Stimulated activated naive CD4-positive, alpha-beta T cell treated with Interleukin-2 at 50 U/mL for 16 hours (primary cell): ENCODE data around the gene IQCC.
A peak's percentile ranks its signal among the peaks of the same experiment; 100 is the strongest.
"Not testable (repeated sequence)": the region's sequence is repeated elsewhere in the genome, so short reads cannot be mapped to it uniquely, and the experiment has no call there.

Source experiments
- DNase-seq: peaks from one replicate; lab custom pipeline; 2025; lab: John Stamatoyannopoulos, UW

Gene IQCC

GRCh38 chr1:32205401-32206370, at the start of gene IQCC:
IQCC (plus strand) TSS chr1:32205671; CDS start chr1:32205682, 11 bp downstream.
- DNase-seq: peak; percentile 83

- DNase-seq: no peak
Observed at GRCh38 chr1:32159189-32159588, 46.3 kb upstream of the IQCC start.

- no peak for DNase-seq
Observed at GRCh38 chr1:32163405-32163804, 42.1 kb upstream of the IQCC start.

GRCh38 chr1:32165633-32166032, 39.8 kb upstream of the IQCC start:
- not testable (repeated sequence) for DNase-seq

GRCh38 chr1:32170991-32171390, 34.5 kb upstream of the IQCC start:
- no peak for DNase-seq

GRCh38 chr1:32172621-32173245, 32.7 kb upstream of the IQCC start:
- DNase-seq: no peak

- no peak for DNase-seq
Observed at GRCh38 chr1:32178380-32179192, 26.9 kb upstream of the IQCC start.

GRCh38 chr1:32179193-32179442, 26.4 kb upstream of the IQCC start:
- DNase-seq: no peak

GRCh38 chr1:32179443-32180185, 25.9 kb upstream of the IQCC start, which contains the start of gene TXLNA:
TXLNA (plus strand) TSS chr1:32179675; CDS start chr1:32180346, 671 bp downstream.
- DNase-seq: peak; percentile 89

- DNase-seq: peak; percentile 33
Observed at GRCh38 chr1:32180186-32181060, 25.0 kb upstream of the IQCC start.

GRCh38 chr1:32181065-32181464, 24.4 kb upstream of the IQCC start:
- no peak for DNase-seq

GRCh38 chr1:32181563-32181962, 23.9 kb upstream of the IQCC start:
- DNase-seq: no peak

- no peak for DNase-seq
Observed at GRCh38 chr1:32182060-32182459, 23.4 kb upstream of the IQCC start.

GRCh38 chr1:32184650-32185049, 20.8 kb upstream of the IQCC start:
- no peak for DNase-seq

GRCh38 chr1:32186077-32186476, 19.4 kb upstream of the IQCC start:
- no peak for DNase-seq

GRCh38 chr1:32186491-32186890, 19.0 kb upstream of the IQCC start:
- no peak for DNase-seq

- no peak for DNase-seq
Observed at GRCh38 chr1:32187850-32188249, 17.6 kb upstream of the IQCC start.

GRCh38 chr1:32192220-32192948, 13.1 kb upstream of the IQCC start:
- DNase-seq: no peak

GRCh38 chr1:32194984-32195383, 10.5 kb upstream of the IQCC start:
- no peak for DNase-seq

GRCh38 chr1:32195531-32195930, 9.9 kb upstream of the IQCC start:
- no peak for DNase-seq
